Measurements from ENCODE around the gene NOCT. TPM values are rescaled to one million over a fixed set of nuclear protein-coding genes. Genes with fewer than 3 reads are reported as not detected.

Gene NOCT
- total RNA-seq, 1 experiment from 2014 or later, result 20.4 TPM

GRCh38 chr4:139083607-139083955 is 68.0 kb downstream of the NOCT start:
- RAD21 ChIA-PET (ENCODE audit: low non-redundant PET in 1 of 2, low total read pairs in 2 of 2, uncharacterized antibody in 2 of 2, unreplicated experiment in 2 of 2), result interaction anchor here in 1 of 2 experiments (1.1 kb wide), 1 partner anchor 218 kb away, joined by 3 read pairs; the partner anchor contains the start of gene NAA15
- intact Hi-C loops (cut with micrococcal nuclease), result loop anchor here (1.0 to 2.0 kb wide), 3 partner anchors 69 to 218 kb away; partner anchors contain the start of genes ELF2, NAA15 and NOCT
- Histone ChIP-seq H3K9me3 (ENCODE audit: control insufficient read depth in 1 of 2, insufficient read depth in 1 of 2, low read depth in 1 of 2, low read length in 2 of 2) (no peaks in the 10 kb centered on the region), H3K9me2 (ENCODE audit: insufficient read depth) (no peaks in the 10 kb centered on the region), H2AFZ (ENCODE audit: low read depth, low read length, poor library complexity, severe bottlenecking) (no peak overlapping the region), H4K20me1 (ENCODE audit: insufficient read depth) (no peaks in the 10 kb centered on the region), H3K79me2 (ENCODE audit: insufficient read depth, low read length) (peaks cover 51% of the 10 kb centered on the region), H3K4me1 (ENCODE audit: control insufficient read depth in 1 of 2, insufficient read depth in 2 of 2, low read length in 2 of 2) (peaks cover 4 to 21% of the 10 kb centered on the region in 2 experiments; a peak in 3 of 4 replicates), H3K36me3 (ENCODE audit: control insufficient read depth in 1 of 2, insufficient read depth in 2 of 2, low read length in 2 of 2) (no peaks in the 10 kb centered on the region), H3K27ac (ENCODE audit: low read depth, low read length) (peak overlapping the region; percentile 97), H3K9ac (ENCODE audit: low read length) (peak overlapping the region; percentile 87), H3K4me3 (replicated peaks in 1 of 2; ENCODE audit: low read depth in 1 of 2, low read length in 2 of 2) (peak overlapping the region; percentile 75 to 96), H3K27me3 (ENCODE audit: insufficient read depth, low read length) (no peaks in the 10 kb centered on the region), H3K4me2 (ENCODE audit: low read length) (peak overlapping the region; percentile 94)
- CTCF ChIA-PET, result interaction anchor here (0.8 kb wide), 1 partner anchor 242 kb away, joined by 3 read pairs; no protein-coding TSS in a partner anchor
- ATAC-seq, result peak; percentile 33
- TF ChIP-seq ELF1 (IDR thresholded peaks at IDR 0.05; ENCODE audit: borderline replicate concordance, low read depth), result peak; percentile 72
- TF ChIP-seq, protein P1, sequence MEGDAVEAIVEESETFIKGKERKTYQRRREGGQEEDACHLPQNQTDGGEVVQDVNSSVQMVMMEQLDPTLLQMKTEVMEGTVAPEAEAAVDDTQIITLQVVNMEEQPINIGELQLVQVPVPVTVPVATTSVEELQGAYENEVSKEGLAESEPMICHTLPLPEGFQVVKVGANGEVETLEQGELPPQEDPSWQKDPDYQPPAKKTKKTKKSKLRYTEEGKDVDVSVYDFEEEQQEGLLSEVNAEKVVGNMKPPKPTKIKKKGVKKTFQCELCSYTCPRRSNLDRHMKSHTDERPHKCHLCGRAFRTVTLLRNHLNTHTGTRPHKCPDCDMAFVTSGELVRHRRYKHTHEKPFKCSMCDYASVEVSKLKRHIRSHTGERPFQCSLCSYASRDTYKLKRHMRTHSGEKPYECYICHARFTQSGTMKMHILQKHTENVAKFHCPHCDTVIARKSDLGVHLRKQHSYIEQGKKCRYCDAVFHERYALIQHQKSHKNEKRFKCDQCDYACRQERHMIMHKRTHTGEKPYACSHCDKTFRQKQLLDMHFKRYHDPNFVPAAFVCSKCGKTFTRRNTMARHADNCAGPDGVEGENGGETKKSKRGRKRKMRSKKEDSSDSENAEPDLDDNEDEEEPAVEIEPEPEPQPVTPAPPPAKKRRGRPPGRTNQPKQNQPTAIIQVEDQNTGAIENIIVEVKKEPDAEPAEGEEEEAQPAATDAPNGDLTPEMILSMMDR (IDR thresholded peaks at IDR 0.05 in 2 of 3, conservative IDR thresholded peaks at IDR 0.05 in 1 of 3; ENCODE audit: borderline replicate concordance in 1 of 3, insufficient read depth in 1 of 3, low read depth in 2 of 3, low read length in 2 of 3), result peak in 2 of 3 experiments; percentile 7 to 9; a peak in 1 of 6 replicates
- TF ChIP-seq REST (IDR thresholded peaks at IDR 0.05; ENCODE audit: low read depth), result no peak
- TF ChIP-seq SIN3A (IDR thresholded peaks at IDR 0.05; ENCODE audit: low read depth), result no peak
- peak; percentile 67 for TF ChIP-seq EGR1 (IDR thresholded peaks at IDR 0.05; ENCODE audit: low read depth)
- no TSS peak for BruUV-seq (replicated peaks)
- no peak for DNase-seq (ENCODE audit: low read depth, low spot score)
- POLR2A ChIA-PET, result no interaction called here

All from HCT116 (cell line).